GM12801 (cell line): Measurements from ENCODE around the gene CRYBA1.

Source experiments
- TF ChIP-seq, protein P1 (sequence below): IDR thresholded peaks from one replicate; pipeline ENCODE4 v1.5.1; 2011; ENCODE audit warnings: control low read depth; ENCODE audit not compliant: insufficient read length; ENCODE audit errors: extremely low read depth

Gene CRYBA1

DNA sequence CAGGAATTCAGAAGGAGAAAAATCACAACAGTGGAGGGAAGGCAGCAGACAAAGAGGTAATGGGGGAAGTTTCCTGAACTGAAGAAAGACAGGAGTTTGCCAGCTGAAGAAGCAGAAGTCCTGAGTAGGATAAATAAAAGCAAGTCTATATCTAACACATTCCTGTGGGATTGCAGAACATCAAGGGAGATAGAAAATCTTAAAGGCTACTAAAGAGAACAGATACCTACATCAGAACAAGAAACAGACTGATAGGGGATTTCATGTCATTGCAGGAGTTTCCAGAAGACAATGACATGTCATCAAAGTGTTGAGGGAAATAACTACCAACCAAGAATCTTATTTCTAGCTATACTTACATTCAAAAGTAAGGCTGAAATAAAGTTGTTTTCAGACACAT, 21.3 kb upstream of the CRYBA1 start:
- TF ChIP-seq, protein P1, sequence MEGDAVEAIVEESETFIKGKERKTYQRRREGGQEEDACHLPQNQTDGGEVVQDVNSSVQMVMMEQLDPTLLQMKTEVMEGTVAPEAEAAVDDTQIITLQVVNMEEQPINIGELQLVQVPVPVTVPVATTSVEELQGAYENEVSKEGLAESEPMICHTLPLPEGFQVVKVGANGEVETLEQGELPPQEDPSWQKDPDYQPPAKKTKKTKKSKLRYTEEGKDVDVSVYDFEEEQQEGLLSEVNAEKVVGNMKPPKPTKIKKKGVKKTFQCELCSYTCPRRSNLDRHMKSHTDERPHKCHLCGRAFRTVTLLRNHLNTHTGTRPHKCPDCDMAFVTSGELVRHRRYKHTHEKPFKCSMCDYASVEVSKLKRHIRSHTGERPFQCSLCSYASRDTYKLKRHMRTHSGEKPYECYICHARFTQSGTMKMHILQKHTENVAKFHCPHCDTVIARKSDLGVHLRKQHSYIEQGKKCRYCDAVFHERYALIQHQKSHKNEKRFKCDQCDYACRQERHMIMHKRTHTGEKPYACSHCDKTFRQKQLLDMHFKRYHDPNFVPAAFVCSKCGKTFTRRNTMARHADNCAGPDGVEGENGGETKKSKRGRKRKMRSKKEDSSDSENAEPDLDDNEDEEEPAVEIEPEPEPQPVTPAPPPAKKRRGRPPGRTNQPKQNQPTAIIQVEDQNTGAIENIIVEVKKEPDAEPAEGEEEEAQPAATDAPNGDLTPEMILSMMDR, result no peak

DNA sequence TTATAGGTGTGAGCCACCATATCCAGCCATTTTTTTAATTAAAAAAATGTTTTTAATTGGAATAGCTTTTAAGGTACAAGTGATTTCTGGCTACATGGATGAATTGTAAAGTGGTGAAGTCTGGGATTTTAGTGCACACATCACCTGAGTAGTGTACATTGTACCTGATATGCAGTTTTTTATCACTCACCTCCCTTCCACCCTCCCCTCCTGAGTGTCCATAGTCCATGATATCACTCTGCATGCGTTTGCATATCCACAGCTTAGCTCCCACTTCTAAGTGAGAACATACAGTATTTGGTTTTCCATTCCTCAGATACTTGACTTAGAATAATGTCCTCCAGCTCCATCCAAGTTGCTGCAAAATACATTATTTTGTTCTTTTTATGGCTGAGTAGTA, 13.4 kb upstream of the CRYBA1 start:
- TF ChIP-seq, protein P1, result no peak

DNA sequence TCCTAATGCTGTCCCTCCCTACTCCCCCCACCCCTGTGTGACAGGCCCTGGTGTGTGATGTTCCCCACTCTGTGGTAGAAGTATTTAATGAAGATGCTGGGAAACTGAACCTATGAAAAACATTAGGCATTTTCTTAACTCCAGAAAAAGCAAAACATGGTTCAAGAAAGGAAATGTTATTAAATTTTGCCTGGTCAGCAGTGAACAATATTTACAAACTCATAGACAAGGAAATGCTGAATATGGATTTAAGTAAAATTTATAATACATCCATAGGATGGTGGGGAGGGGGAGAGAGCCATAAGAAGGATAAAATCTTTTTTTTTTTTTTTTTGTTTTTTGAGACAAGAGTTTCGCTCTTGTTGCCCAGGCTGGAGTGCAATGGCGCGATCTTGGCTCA, 10.8 kb upstream of the CRYBA1 start:
- TF ChIP-seq, protein P1, result no peak

DNA sequence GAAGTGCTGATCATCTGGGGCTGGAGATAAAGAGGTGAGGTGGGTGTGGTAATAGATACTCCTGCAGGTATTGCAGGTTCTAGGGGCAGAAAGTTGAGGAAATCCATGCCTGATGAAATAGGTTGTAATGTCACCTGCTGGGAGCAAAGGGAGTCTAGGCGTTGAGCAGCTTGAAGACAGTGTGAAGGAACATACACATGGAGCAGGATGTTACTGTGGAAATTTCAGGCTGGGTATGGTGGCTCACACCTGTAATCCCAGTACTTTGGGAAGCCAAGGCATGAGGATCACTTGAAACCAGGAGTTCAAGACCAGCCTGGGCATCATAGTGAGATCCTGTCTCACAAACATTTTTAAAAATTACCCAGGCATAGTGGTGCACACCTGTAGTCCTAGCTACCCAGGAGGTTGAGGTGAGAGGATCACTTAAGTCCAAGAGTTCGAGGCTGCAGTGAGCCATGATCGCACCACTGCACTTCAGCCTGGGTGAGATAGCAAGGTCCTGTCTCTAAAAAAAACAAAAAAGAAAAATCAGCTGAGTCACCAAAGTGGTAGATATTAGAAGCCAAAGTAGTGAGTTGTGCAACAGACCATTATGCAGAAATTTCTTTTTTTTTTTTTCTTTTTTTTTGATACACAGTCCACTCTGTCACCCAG, 9.1 kb upstream of the CRYBA1 start:
- TF ChIP-seq, protein P1, result no peak

DNA sequence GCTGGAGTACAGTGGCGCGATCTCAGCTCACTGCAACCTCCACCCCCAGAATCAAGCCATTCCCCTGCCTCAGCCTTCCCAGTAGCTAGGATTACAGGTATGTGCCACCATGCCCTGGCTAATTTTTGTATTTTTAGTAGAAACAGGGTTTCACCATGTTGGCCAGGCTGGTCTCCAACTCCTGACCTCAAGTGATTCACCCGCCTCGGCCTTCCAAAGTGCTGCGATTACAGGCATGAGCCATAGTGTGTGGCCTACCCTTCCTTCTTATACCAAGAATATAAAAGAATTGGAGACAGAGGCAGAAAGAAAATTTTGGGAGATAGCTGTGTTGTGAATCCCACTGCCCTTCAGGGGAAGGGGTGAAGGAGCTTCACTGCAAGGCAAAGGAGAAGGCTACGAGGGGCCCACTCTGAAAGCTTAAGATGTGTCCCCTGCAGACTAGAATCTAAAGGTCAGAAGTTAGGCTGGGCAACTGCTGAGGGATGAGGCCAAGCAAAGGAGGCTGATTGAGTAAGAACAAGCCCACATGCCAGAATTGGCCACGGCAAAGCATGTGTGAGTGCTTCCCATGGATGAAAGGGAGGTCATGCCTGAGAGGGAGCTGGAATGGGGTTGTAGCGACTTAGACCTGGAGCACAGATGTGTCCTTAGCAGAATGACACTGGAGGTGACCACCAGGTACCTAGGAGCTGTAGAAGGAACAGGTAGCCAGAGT, 8.4 kb upstream of the CRYBA1 start:
- TF ChIP-seq, protein P1, result no peak

DNA sequence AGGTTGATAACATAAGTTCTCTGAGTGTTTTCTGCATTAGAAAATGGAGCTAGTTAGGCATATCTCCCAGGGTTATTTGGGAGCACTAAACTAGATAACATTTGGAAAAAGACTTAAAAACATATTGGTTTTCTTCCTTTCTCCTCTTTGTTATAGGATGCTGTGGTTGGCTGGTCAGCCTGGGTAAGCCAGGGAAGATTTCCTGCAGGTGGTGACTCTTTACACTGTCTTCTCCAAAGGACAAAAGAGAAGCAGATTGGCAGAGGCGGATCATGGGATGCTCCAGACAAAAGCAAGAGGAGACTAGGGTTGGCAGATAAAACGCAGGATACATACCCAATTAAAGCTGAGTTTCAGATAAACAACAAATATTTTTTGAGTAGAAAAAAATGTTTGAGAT, 6.2 kb upstream of the CRYBA1 start:
- TF ChIP-seq, protein P1, result no peak

DNA sequence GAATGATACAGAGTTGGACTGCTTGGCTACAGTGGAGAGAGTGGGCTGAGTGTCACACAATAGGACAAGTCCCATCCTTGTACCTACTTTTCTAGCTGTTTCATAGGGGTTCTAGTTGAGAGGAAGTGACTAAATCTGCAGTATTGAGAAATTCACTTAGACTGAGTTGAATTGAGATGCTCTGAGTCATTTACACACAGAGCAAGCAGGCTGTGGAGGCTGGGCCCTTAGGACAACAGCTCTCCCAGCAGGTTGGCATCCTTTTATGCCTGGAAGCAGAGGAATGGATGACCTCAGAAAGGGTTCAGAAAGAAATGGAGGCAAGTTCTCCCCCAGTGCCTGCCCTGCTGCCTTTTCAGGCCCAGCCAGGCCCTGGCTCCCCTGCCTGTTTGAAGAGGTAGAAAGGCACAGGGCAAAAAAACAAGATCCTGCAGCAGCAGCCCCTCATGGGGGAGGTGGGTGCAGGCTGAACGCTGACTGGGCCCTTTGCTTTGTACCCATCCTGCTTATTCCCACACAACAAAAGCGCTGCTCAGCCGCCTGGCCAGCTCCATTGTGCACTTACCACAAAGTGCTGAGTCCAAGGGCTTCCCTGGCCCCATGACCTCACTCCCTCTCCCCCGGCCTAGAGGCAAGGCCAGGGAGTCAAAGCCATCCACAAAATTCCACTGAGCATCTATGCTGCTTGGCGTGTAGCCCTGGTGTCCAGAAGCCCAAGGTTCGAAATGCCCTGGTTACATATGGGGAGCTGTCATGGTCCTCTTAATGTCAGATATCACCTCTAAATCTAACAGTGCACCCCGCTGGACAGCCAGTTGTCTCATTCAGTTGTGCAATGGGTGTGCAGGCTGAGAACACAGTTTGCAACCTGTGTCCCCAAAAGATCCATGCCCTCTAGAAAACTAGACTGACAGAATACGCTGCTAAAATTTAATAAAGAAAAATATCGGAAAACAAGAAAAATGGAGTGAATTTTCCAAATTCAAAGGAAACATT, 5.4 kb upstream of the CRYBA1 start:
- TF ChIP-seq, protein P1, result no peak
